ENCODE measurements around the gene LRP5. TPM values are rescaled to one million over a fixed set of nuclear protein-coding genes. Genes with fewer than 3 reads are reported as not detected.

LRP5 gene
- total RNA-seq, 2 experiments from 2014 or later: 2.0 to 2.9 TPM

DNA sequence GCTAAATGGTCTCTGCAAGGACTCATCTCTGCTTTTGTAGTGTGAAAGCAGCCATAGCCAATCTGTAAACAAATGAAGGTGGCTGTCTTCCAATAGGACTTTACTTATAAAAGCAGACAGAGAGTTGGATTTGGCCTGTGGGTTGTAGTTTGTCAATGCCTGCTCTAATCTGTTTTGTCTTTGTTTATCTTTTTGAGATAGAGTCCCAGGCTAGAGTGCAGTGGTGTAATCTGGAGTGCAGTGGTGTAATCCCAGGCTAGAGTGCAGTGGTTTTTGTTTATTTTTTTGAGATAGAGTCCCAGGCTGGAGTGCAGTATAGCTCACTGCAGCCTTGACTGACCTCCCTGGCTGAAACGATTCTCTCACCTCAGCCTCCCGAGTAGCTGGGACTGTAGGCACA, 156.7 kb downstream of the LRP5 start:
- Histone ChIP-seq H3K27ac (ENCODE audit: low read depth in 1 of 2, low read length in 2 of 2) (peak overlapping the region in 1 of 2 donors; percentile 3), H3K4me3 (ENCODE audit: low read length) (no peak overlapping the region), H3K36me3 (ENCODE audit: insufficient read depth, low read length) (no peaks in the 10 kb centered on the region), H3K9me3 (ENCODE audit: control insufficient read depth in 1 of 2, insufficient read depth in 1 of 2, low read length in 2 of 2) (no peaks in the 10 kb centered on the region), H3K27me3 (ENCODE audit: control insufficient read depth in 1 of 2, insufficient read depth in 2 of 2, low read length in 2 of 2) (no peaks in the 10 kb centered on the region), H3K4me1 (ENCODE audit: insufficient read depth, low read length) (peaks cover 81% of the 10 kb centered on the region)
- ATAC-seq (ENCODE audit: poor library complexity) (no peak), DNase-seq (no peak)
- no peak for TF ChIP-seq CTCF (IDR thresholded peaks at IDR 0.05)
- H3K27ac Mint-ChIP-seq: peak overlapping the region; percentile 75
- POLR2A ChIA-PET: interaction anchor here (0.7 to 1.6 kb wide), 2 partner anchors 9 to 58 kb away, joined by 3 to 8 read pairs; partner anchors contain the start of gene PPP6R3
- no peaks in the 10 kb centered on the region for H3K9me3 Mint-ChIP-seq
- no peaks in the 10 kb centered on the region for H3K27me3 Mint-ChIP-seq
- CTCF ChIA-PET: interaction anchor here (0.9 kb wide), 1 partner anchor 9 kb away, joined by 3 read pairs; no protein-coding TSS in a partner anchor
- intact Hi-C loops (cut with DNase I, micrococcal nuclease): loop anchor here in 1 of 2 experiments (10.0 kb wide), 2 partner anchors 376 to 436 kb away; partner anchors contain the start of genes CPT1A, IGHMBP2 and MRPL21
- H3K36me3 Mint-ChIP-seq (ENCODE audit: low read depth): peaks cover 43% of the 10 kb centered on the region
- H3K4me1 Mint-ChIP-seq (ENCODE audit: low read depth): peaks cover 93% of the 10 kb centered on the region
- H3K4me3 Mint-ChIP-seq: no peak overlapping the region

DNA sequence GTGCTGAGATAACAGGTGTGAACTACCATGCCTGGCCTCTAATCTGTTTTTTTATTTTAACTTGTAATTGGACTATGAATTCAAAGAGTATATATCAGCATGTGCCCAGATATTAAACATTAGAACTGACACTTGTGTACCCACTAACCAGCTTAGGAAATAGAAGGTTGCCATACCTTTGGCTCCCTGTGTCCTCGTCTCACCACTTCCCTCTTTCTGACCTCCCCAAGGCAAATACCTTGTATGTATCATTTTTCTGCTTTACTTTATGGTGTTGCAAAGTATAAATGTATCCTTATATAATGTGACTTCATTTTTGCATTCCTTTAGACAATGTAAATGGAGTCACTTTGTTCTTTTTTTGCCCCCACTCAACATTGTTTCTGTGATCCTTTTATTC, 157.3 kb downstream of the LRP5 start:
- Mint-ChIP-seq H3K4me1 (ENCODE audit: low read depth) (peaks cover 92% of the 10 kb centered on the region), H3K4me3 (peak overlapping the region; percentile 16), H3K27ac (peak overlapping the region; percentile 75), H3K27me3 (no peaks in the 10 kb centered on the region), H3K36me3 (ENCODE audit: low read depth) (peaks cover 47% of the 10 kb centered on the region), H3K9me3 (no peaks in the 10 kb centered on the region)
- peak overlapping the region in 1 of 2 donors; percentile 3 for H3K27ac ChIP-seq (ENCODE audit: low read depth in 1 of 2, low read length in 2 of 2)
- H3K9me3 ChIP-seq (ENCODE audit: control insufficient read depth in 1 of 2, insufficient read depth in 1 of 2, low read length in 2 of 2): no peaks in the 10 kb centered on the region
- H3K4me1 ChIP-seq (ENCODE audit: insufficient read depth, low read length): peaks cover 78% of the 10 kb centered on the region
- CTCF ChIA-PET: interaction anchor here (0.9 kb wide), 1 partner anchor 9 kb away, joined by 3 read pairs; no protein-coding TSS in a partner anchor
- ATAC-seq (ENCODE audit: poor library complexity): no peak
- TF ChIP-seq CTCF (IDR thresholded peaks at IDR 0.05): no peak
- no peak overlapping the region for H3K4me3 ChIP-seq (ENCODE audit: low read length)
- H3K27me3 ChIP-seq (ENCODE audit: control insufficient read depth in 1 of 2, insufficient read depth in 2 of 2, low read length in 2 of 2): no peaks in the 10 kb centered on the region
- intact Hi-C loops (cut with DNase I, micrococcal nuclease): loop anchor here (5.0 to 10.0 kb wide), 3 partner anchors 48 to 435 kb away; partner anchors contain the start of genes CPT1A (in 1 of the 2), IGHMBP2 (in 1 of the 2) and MRPL21 (in 1 of the 2)
- POLR2A ChIA-PET: interaction anchor here (0.7 to 1.6 kb wide), 2 partner anchors 9 to 57 kb away, joined by 3 to 8 read pairs; partner anchors contain the start of gene PPP6R3
- H3K36me3 ChIP-seq (ENCODE audit: insufficient read depth, low read length): no peaks in the 10 kb centered on the region
- DNase-seq: no peak

DNA sequence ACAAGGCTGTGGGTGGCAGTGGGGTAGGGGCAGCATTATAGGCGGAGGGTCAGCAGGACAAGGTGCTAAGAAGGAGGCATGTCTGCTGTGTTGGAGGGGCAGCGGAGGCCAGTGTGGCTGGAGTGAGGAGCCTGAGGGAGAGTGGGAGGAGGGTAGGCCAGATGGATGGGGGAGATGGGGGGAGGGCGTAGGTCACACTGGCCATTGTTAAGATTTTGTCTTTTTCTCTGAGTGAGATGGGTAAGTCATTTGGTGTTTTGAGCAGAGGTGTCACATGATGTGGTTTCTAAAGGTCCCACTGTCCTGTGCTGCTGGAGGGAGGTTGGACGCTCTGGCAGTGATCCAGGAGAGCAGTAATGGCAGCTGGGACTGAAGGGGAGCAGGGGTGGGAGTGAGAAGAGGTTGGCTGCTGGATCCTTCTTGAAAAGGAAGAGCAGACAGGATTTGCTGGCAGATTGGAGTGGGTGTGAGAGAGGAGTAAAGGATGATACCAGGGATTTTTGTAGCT, 158.0 kb downstream of the LRP5 start:
- CTCF ChIA-PET: no interaction called here
- Histone ChIP-seq H3K4me3 (ENCODE audit: low read length) (no peak overlapping the region), H3K4me1 (ENCODE audit: insufficient read depth, low read length) (peaks cover 73% of the 10 kb centered on the region), H3K27me3 (ENCODE audit: control insufficient read depth in 1 of 2, insufficient read depth in 2 of 2, low read length in 2 of 2) (no peaks in the 10 kb centered on the region), H3K36me3 (ENCODE audit: insufficient read depth, low read length) (no peaks in the 10 kb centered on the region), H3K9me3 (ENCODE audit: control insufficient read depth in 1 of 2, insufficient read depth in 1 of 2, low read length in 2 of 2) (no peaks in the 10 kb centered on the region), H3K27ac (ENCODE audit: low read depth in 1 of 2, low read length in 2 of 2) (no peak overlapping the region)
- DNase-seq: no peak
- H3K27ac Mint-ChIP-seq: peak overlapping the region; percentile 75
- H3K4me1 Mint-ChIP-seq (ENCODE audit: low read depth): peaks cover 85% of the 10 kb centered on the region
- H3K4me3 Mint-ChIP-seq: peak overlapping the region; percentile 70
- no peaks in the 10 kb centered on the region for H3K27me3 Mint-ChIP-seq
- no peak for TF ChIP-seq CTCF (IDR thresholded peaks at IDR 0.05)
- H3K36me3 Mint-ChIP-seq (ENCODE audit: low read depth): peaks cover 51% of the 10 kb centered on the region
- no peak for ATAC-seq (ENCODE audit: poor library complexity)
- POLR2A ChIA-PET: interaction anchor here (0.6 to 1.6 kb wide), 2 partner anchors 10 to 17 kb away, joined by 3 to 8 read pairs; partner anchors contain the start of gene PPP6R3
- intact Hi-C loops (cut with DNase I, micrococcal nuclease): loop anchor here in 1 of 2 experiments (5.0 kb wide), 1 partner anchor 47 kb away; no protein-coding TSS in a partner anchor
- H3K9me3 Mint-ChIP-seq: no peaks in the 10 kb centered on the region
